ENCODE data around the gene ACAT2.
"Not testable (repeated sequence)": the region's sequence is repeated elsewhere in the genome, so short reads cannot be mapped to it uniquely, and the experiment has no call there.

The ACAT2 gene

DNA sequence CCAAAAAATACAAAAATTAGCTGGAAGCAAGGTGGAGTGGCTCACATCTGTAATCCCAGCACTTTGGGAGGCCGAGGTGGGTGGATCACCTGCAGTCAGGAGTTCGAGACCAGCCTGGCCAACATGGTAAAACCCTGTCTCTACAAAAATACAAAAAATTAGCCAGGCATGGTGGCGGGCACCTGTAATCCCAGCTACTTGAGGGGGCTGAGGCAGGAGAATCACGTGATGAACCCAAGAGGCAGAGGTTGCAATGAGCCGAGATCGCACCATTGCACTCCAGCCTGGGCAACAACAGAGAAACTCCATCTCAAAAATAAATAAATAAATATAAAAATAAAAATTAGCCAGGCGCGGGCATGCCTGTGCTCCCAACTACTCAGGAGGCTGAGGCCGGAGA lies 62.8 kb downstream of the ACAT2 start:
- not testable (repeated sequence) for H3K27ac Mint-ChIP-seq; H3K36me3 Mint-ChIP-seq (ENCODE audit: low read depth); H3K27me3 Mint-ChIP-seq; H3K9me3 Mint-ChIP-seq; DNase-seq; H3K4me3 Mint-ChIP-seq
- H3K4me1 Mint-ChIP-seq (ENCODE audit: low read depth): peaks cover 14% of the 10 kb centered on the region

DNA sequence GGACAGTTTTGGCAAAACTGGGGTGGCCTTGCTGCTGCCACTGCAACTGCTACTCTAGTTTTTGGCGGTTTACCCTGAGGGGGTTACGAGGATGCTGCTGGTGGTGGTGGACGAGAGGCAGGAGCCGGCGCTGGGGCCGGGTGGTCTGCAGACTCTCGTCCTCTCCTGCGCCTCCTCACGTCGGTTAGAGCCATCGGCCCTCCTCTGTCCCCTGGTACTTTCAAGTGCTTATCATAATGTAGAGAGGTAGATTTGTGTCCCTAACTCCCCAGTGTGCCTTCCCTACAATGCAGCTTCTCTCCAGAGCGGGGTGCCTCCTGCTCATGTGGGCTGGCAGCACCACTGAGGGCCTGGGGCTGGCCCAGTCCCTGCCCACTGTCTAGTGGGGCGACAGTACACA lies 64.2 kb downstream of the ACAT2 start:
- H3K36me3 Mint-ChIP-seq (ENCODE audit: low read depth): no peaks in the 10 kb centered on the region
- H3K4me3 Mint-ChIP-seq: no peak overlapping the region
- H3K27me3 Mint-ChIP-seq: no peaks in the 10 kb centered on the region
- peaks cover 6% of the 10 kb centered on the region for H3K4me1 Mint-ChIP-seq (ENCODE audit: low read depth)
- no peak overlapping the region for H3K27ac Mint-ChIP-seq
- DNase-seq: no peak
- H3K9me3 Mint-ChIP-seq: no peaks in the 10 kb centered on the region

DNA sequence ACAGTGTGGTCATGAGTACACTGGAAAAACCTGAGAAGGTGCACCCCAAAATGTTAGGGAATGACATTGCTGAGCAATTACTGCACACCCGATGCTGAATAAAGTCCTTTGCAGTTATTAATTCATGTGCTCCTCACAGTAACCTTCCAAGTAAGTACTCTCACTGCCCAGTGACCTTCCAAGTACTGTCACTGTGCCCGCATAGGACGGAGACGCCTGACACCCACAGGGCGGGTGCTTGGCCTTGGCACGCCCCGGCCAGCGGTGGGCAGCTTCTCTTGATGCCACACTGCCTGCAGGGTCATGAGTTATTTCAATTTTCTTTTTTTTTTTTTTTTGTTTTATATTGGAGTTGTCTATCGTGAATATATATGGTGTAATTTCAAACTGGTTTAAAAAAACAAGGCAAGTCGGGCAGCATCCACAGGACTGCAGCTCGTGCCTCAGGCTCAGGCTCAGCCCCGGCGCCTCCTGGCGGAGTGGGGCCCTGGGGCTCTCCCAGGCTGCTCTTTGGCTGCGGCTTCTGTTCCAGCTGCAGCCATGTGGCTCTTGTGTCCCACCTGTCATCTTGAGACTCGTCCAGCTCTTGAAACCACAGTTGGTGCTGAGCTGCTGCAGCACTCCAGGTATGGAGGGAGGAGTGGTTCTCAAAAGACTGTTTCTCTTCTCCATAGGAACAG lies 65.3 kb downstream of the ACAT2 start:
- H3K4me3 Mint-ChIP-seq: no peak overlapping the region

DNA sequence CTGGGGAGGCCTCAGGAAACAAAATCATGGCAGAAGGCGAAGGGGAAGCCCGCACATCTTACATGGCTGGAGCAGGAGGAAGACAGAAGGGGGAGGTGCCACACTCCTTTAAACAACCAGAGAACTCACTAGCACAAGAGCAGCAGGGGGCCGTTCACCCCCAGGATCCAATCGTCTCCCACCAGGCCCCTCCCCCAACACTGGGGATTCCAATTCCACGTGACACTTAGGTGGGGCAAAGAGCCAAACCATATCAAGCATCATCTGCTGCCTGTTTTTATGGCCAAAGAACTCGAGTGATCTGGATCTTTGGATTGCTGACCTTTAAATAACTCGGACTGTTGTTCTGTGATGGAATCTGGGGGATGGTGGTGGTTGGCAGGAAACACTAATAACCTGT lies 66.2 kb downstream of the ACAT2 start:
- Mint-ChIP-seq H3K9me3 (no peaks in the 10 kb centered on the region), H3K4me1 (ENCODE audit: low read depth) (peaks cover 8% of the 10 kb centered on the region), H3K36me3 (ENCODE audit: low read depth) (no peaks in the 10 kb centered on the region), H3K27ac (no peak overlapping the region), H3K27me3 (no peaks in the 10 kb centered on the region), H3K4me3 (no peak overlapping the region)
- no peak for DNase-seq

More for the DNA sequence above, 65.3 kb downstream of the ACAT2 start:
- peaks cover 6% of the 10 kb centered on the region for H3K4me1 Mint-ChIP-seq (ENCODE audit: low read depth)
- no peaks in the 10 kb centered on the region for H3K9me3 Mint-ChIP-seq
- H3K27me3 Mint-ChIP-seq: no peaks in the 10 kb centered on the region
- DNase-seq: no peak
- no peaks in the 10 kb centered on the region for H3K36me3 Mint-ChIP-seq (ENCODE audit: low read depth)
- no peak overlapping the region for H3K27ac Mint-ChIP-seq

Measured in activated T-cell treated with anti-CD3 and anti-CD28 coated beads, Interleukin-2, amount 50 U/mL, for 24 hours (primary cell).